SK-N-SH treated with all-trans-retinoic acid at 6 μM for 48 hours (cell line): ENCODE data around the gene CCDC69.

Experiments used
- ARNTL ChIP-seq: fragments of 450-650 bp; formaldehyde crosslinking; IDR thresholded peaks from 2 replicates; pipeline ENCODE4 v1.5.0; 2020; ENCODE audit warnings: low read depth, mild to moderate bottlenecking, moderate library complexity, borderline replicate concordance
- GLIS3 ChIP-seq: fragments of 250-450 bp; sonication (Bioruptor Pico); IDR thresholded peaks from 2 replicates; pipeline ENCODE4 v1.5.0; 2020; ENCODE audit warnings: mild to moderate bottlenecking, moderate library complexity
- PPARA ChIP-seq: fragments of 250-450 bp; sonication (Bioruptor Pico); IDR thresholded peaks from 2 replicates; pipeline ENCODE4 v1.5.0; 2020; ENCODE audit warnings: mild to moderate bottlenecking, borderline replicate concordance
- TCF4 ChIP-seq: fragments of 250-450 bp; sonication (Bioruptor Pico); IDR thresholded peaks from 2 replicates; pipeline ENCODE4 v1.8.0; 2021; ENCODE audit warnings: mild to moderate bottlenecking, moderate library complexity, borderline replicate concordance
- TOX ChIP-seq: fragments of 250-450 bp; sonication (Bioruptor Pico); IDR thresholded peaks from 2 replicates; pipeline ENCODE4 v1.8.0; 2021; ENCODE audit warnings: mild to moderate bottlenecking, moderate library complexity, borderline replicate concordance
- ZC3H10 ChIP-seq: fragments of 250-450 bp; sonication (Bioruptor Pico); IDR thresholded peaks from 2 replicates; pipeline ENCODE4 v1.5.1; 2021; ENCODE audit warnings: mild to moderate bottlenecking, moderate library complexity
- ZFP30 ChIP-seq: fragments of 450-650 bp; formaldehyde crosslinking; IDR thresholded peaks from 2 replicates; pipeline ENCODE4 v1.5.0; 2022; ENCODE audit warnings: mild to moderate bottlenecking, moderate library complexity
- ZNF70 ChIP-seq: fragments of 450-650 bp; formaldehyde crosslinking; IDR thresholded peaks from 2 replicates; pipeline ENCODE4 v1.5.0; 2020; ENCODE audit warnings: mild to moderate bottlenecking, moderate library complexity
- ZNF8 ChIP-seq: fragments of 450-650 bp; formaldehyde crosslinking; IDR thresholded peaks from 2 replicates; pipeline ENCODE4 v1.5.0; 2020; ENCODE audit warnings: mild to moderate bottlenecking, moderate library complexity
- TF ChIP-seq, protein P1 (sequence below): fragments of 250-450 bp; sonication (Bioruptor Pico); IDR thresholded peaks from 2 replicates; pipeline ENCODE4 v1.5.1; 2020; ENCODE audit warnings: low read depth, mild to moderate bottlenecking, moderate library complexity
- TF ChIP-seq, protein P2 (sequence below): fragments of 250-450 bp; sonication (Bioruptor Pico); IDR thresholded peaks from 2 replicates; pipeline ENCODE4 v1.8.0; 2020; ENCODE audit warnings: mild to moderate bottlenecking, moderate library complexity, borderline replicate concordance

DNA sequence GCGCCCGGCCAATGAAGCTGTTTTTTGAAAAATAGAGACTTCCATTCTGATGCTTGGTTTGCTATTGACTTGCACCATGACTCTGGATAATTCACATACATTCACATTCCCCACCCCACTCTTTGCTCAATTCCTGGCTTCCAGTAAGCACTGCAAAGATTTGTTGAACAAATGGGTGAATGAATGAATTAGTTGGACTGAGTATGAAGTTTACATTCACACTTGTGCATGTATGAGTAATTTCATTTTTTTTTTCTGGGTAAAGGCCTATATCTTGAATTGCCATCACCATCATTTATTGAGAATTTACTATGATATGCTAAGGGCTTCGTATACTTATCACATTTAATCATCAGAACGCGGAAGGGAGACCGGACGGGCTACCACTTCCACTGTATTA is 13.8 kb upstream of the CCDC69 start:
- TF ChIP-seq ZNF8 (CRISPR knock-in tag) = no peak
- TF ChIP-seq, protein P1, sequence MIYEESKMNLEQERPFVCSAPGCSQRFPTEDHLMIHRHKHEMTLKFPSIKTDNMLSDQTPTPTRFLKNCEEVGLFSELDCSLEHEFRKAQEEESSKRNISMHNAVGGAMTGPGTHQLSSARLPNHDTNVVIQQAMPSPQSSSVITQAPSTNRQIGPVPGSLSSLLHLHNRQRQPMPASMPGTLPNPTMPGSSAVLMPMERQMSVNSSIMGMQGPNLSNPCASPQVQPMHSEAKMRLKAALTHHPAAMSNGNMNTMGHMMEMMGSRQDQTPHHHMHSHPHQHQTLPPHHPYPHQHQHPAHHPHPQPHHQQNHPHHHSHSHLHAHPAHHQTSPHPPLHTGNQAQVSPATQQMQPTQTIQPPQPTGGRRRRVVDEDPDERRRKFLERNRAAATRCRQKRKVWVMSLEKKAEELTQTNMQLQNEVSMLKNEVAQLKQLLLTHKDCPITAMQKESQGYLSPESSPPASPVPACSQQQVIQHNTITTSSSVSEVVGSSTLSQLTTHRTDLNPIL (CRISPR knock-in tag) = no peak
- no peak for TF ChIP-seq ARNTL (CRISPR knock-in tag)
- no peak for TF ChIP-seq PPARA (CRISPR knock-in tag)
- no peak for TF ChIP-seq TCF4 (CRISPR knock-in tag)
- TF ChIP-seq ZC3H10 (CRISPR knock-in tag) = no peak
- no peak for TF ChIP-seq GLIS3
- TF ChIP-seq, protein P2, sequence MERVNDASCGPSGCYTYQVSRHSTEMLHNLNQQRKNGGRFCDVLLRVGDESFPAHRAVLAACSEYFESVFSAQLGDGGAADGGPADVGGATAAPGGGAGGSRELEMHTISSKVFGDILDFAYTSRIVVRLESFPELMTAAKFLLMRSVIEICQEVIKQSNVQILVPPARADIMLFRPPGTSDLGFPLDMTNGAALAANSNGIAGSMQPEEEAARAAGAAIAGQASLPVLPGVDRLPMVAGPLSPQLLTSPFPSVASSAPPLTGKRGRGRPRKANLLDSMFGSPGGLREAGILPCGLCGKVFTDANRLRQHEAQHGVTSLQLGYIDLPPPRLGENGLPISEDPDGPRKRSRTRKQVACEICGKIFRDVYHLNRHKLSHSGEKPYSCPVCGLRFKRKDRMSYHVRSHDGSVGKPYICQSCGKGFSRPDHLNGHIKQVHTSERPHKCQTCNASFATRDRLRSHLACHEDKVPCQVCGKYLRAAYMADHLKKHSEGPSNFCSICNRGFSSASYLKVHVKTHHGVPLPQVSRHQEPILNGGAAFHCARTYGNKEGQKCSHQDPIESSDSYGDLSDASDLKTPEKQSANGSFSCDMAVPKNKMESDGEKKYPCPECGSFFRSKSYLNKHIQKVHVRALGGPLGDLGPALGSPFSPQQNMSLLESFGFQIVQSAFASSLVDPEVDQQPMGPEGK = no peak
- no peak for TF ChIP-seq ZNF70 (CRISPR knock-in tag)
- no peak for TF ChIP-seq ZFP30 (CRISPR knock-in tag)
- TF ChIP-seq TOX (CRISPR knock-in tag) = no peak
